A549 (cell line): ENCODE measurements around the gene GPR89B. TPM values are rescaled to one million over a fixed set of nuclear protein-coding genes. Genes with fewer than 3 reads are reported as not detected.
"Not testable (repeated sequence)": the region's sequence is repeated elsewhere in the genome, so short reads cannot be mapped to it uniquely, and the experiment has no call there.

Experiments
- ATAC-seq, 2 experiments: fragments of 200-7000 bp in 1 of 2; fragments of >200 bp in 1 of 2; cut with Nextera tagmentation in 1 of 2; cut with Tn5 transposase in 1 of 2; 3 replicates each; pipeline versions ENCODE4 v1.8.0 to v1.9.1; 2018 to 2020; ENCODE audit warnings: mild to moderate bottlenecking in 1 of 2, moderate library complexity in 1 of 2
- CTCF ChIA-PET: fragments of 300-600 bp; sonication (Branson Sonifier 250); formaldehyde crosslinking; extraction: SDS; loops from one replicate; lab custom pipeline; 2021; ENCODE audit warnings: antibody characterized with exemption, inconsistent platforms; lab: Yijun Ruan, JAX
- POLR2A ChIA-PET: fragments of 350-600 bp; formaldehyde crosslinking; extraction: SDS; loops from one replicate; lab custom pipeline; 2021; ENCODE audit warnings: antibody characterized with exemption, inconsistent platforms; lab: Yijun Ruan, JAX
- DNase-seq, 2 experiments: peaks; one replicate each; pipeline versions ENCODE4 v3.0.0 to v3.0.0-alpha.2; 2011 to 2016; ENCODE audit warnings: low read depth in 1 of 2, low spot score in 1 of 2
- FAIRE-seq: peaks from 2 replicates; lab custom pipeline; 2011; peaks lifted over from hg19 to GRCh38; lab: Jason Lieb, UNC
- H3K27ac ChIP-seq, 2 experiments: fragments of >200 bp; sonication (Bioruptor Twin); formaldehyde crosslinking; 3 replicates each; pipeline ENCODE4 v1.5.1; 2016 to 2017
- H3K4me1 ChIP-seq: fragments of >200 bp; sonication (Bioruptor Twin); formaldehyde crosslinking; 3 replicates; pipeline ENCODE4 v1.6.1; 2016
- H3K4me2 ChIP-seq: fragments of >200 bp; sonication (Bioruptor Twin); formaldehyde crosslinking; 3 replicates; pipeline ENCODE4 v1.6.1; 2016
- H3K4me3 ChIP-seq: fragments of >200 bp; sonication (Bioruptor Twin); formaldehyde crosslinking; 3 replicates; pipeline ENCODE4 v1.5.1; 2016
- H3K9me3 ChIP-seq: fragments of >200 bp; sonication (Bioruptor Twin); formaldehyde crosslinking; 3 replicates; pipeline ENCODE4 v1.6.1; 2016
- BCL3 ChIP-seq: fragments of >200 bp; sonication (Bioruptor Twin); formaldehyde crosslinking; IDR thresholded peaks from 3 replicates; pipeline ENCODE4 v1.6.1; 2016
- BHLHE40 ChIP-seq: IDR thresholded peaks from 2 replicates; pipeline ENCODE4 v1.6.1; 2012; ENCODE audit warnings: low read depth, low read length, inconsistent platforms
- CEBPB ChIP-seq, 2 experiments: fragments of >200 bp in 1 of 2; sonication (Bioruptor Twin) in 1 of 2; formaldehyde crosslinking in 1 of 2; IDR thresholded peaks; 2 replicates each; pipeline ENCODE4 v1.6.1; 2012 to 2016
- CHD4 ChIP-seq: fragments of 200-600 bp; sonication (generic); IDR thresholded peaks from 2 replicates; pipeline ENCODE4 v1.6.1; 2016; ENCODE audit warnings: antibody characterized with exemption, mild to moderate bottlenecking, borderline replicate concordance
- EHMT2 ChIP-seq: fragments of 200-600 bp; sonication (generic); IDR thresholded peaks from 2 replicates; pipeline ENCODE4 v1.6.1; 2016; ENCODE audit warnings: antibody characterized with exemption, low read depth, mild to moderate bottlenecking, moderate library complexity
- ESRRA ChIP-seq: fragments of 150-350 bp; IDR thresholded peaks from 2 replicates; pipeline ENCODE4 v1.6.1; 2014; ENCODE audit warnings: mild to moderate bottlenecking, low read length, borderline replicate concordance
- FOSB ChIP-seq: fragments of 250-450 bp; sonication (Bioruptor Pico); IDR thresholded peaks from 2 replicates; pipeline ENCODE4 v1.5.0; 2020; ENCODE audit warnings: mild to moderate bottlenecking, moderate library complexity
- FOSL2 ChIP-seq, 2 experiments: fragments of 450-650 bp in 1 of 2; fragments of >200 bp in 1 of 2; sonication (Bioruptor Twin) in 1 of 2; formaldehyde crosslinking; IDR thresholded peaks; 2 replicates each; pipeline versions ENCODE4 v1.5.0 to v1.6.1; 2016 to 2020; ENCODE audit warnings: mild to moderate bottlenecking in 1 of 2, moderate library complexity in 1 of 2
- HDAC2 ChIP-seq: fragments of 200-600 bp; sonication (generic); IDR thresholded peaks from 2 replicates; pipeline ENCODE4 v1.6.1; 2016
- HES2 ChIP-seq: fragments of >200 bp; sonication (Bioruptor Twin); formaldehyde crosslinking; IDR thresholded peaks from 2 replicates; pipeline ENCODE4 v1.6.1; 2016
- HOXA7 ChIP-seq: fragments of 250-450 bp; sonication (Bioruptor Pico); IDR thresholded peaks from 2 replicates; pipeline ENCODE4 v1.5.0; 2020; ENCODE audit warnings: mild to moderate bottlenecking, moderate library complexity
- HOXB5 ChIP-seq: fragments of 250-450 bp; sonication (Bioruptor Pico); IDR thresholded peaks from 2 replicates; pipeline ENCODE4 v1.5.0; 2020; ENCODE audit warnings: mild to moderate bottlenecking, moderate library complexity
- JUN ChIP-seq, 2 experiments: fragments of >200 bp; sonication (Bioruptor Twin); formaldehyde crosslinking; IDR thresholded peaks; 2 replicates in 1 of 2; 3 replicates in 1 of 2; pipeline ENCODE4 v1.6.1; 2016 to 2017
- KDM1A ChIP-seq: fragments of 200-600 bp; sonication (generic); IDR thresholded peaks from 2 replicates; pipeline ENCODE4 v1.6.1; 2016; ENCODE audit warnings: low read depth, mild to moderate bottlenecking
- KDM5A ChIP-seq: fragments of 200-600 bp; sonication (generic); IDR thresholded peaks from 2 replicates; pipeline ENCODE4 v1.6.1; 2016; ENCODE audit warnings: antibody characterized with exemption, mild to moderate bottlenecking
- MAX ChIP-seq: IDR thresholded peaks from 2 replicates; pipeline ENCODE4 v1.6.1; 2012
- MAZ ChIP-seq: fragments of 150-350 bp; IDR thresholded peaks from 2 replicates; pipeline ENCODE4 v1.6.1; 2014; ENCODE audit warnings: antibody characterized with exemption, low read depth, low read length, borderline replicate concordance
- NR3C1 ChIP-seq: fragments of >200 bp; sonication (Bioruptor Twin); formaldehyde crosslinking; IDR thresholded peaks from 3 replicates; pipeline ENCODE4 v1.6.1; 2017
- PBX3 ChIP-seq: IDR thresholded peaks from 2 replicates; pipeline ENCODE4 v1.6.1; 2012
- PHF8 ChIP-seq: fragments of 200-600 bp; sonication (generic); IDR thresholded peaks from 2 replicates; pipeline ENCODE4 v1.6.1; 2016; ENCODE audit warnings: low read depth, mild to moderate bottlenecking, antibody characterized with exemption, moderate library complexity, borderline replicate concordance
- POLR2A ChIP-seq: IDR thresholded peaks from 2 replicates; pipeline ENCODE4 v1.6.1; 2012; ENCODE audit warnings: mild to moderate bottlenecking, low read length
- RARB ChIP-seq: fragments of 250-450 bp; sonication (Bioruptor Pico); IDR thresholded peaks from 2 replicates; pipeline ENCODE4 v1.8.0; 2021; ENCODE audit warnings: mild to moderate bottlenecking, moderate library complexity
- RCOR1 ChIP-seq: fragments of 150-350 bp; IDR thresholded peaks from 2 replicates; pipeline ENCODE4 v1.6.1; 2014; ENCODE audit warnings: antibody characterized with exemption, low read length, low read depth
- TFCP2L1 ChIP-seq: fragments of 250-450 bp; sonication (Bioruptor Pico); IDR thresholded peaks from 2 replicates; pipeline ENCODE4 v1.5.0; 2021; ENCODE audit warnings: mild to moderate bottlenecking
- USF2 ChIP-seq: fragments of 450-650 bp; IDR thresholded peaks from 2 replicates; pipeline ENCODE4 v1.6.1; 2014; ENCODE audit warnings: antibody characterized with exemption
- ZFP36 ChIP-seq: fragments of 450-650 bp; IDR thresholded peaks from 2 replicates; pipeline ENCODE4 v1.6.1; 2014; ENCODE audit warnings: borderline replicate concordance; ENCODE audit not compliant: partially characterized antibody
- WGBS: methylation state at CpG from one replicate; pipeline ENCODE4 v1.1.6; 2017; ENCODE audit errors: missing lambda C conversion rate; 5-methylcytosine and 5-hydroxymethylcytosine counted together
- polyA minus RNA-seq: library from RNA; depleted of rRNA, polyadenylated mRNA; stranded (reverse); fragments of >200 nt; gene quantifications from 2 replicates; pipeline ENCODE4 v1.2.3, GENCODE V29; 2011; rRNA and poly(A)+ RNA removed
- polyA plus RNA-seq, 4 experiments: library from polyadenylated mRNA; depleted of rRNA in 3 of 4; stranded (reverse); fragments of >200 nt; fragmentation: RNase III in 1 of 4; extraction: RNeasy Plus Mini Kit Qiagen cat#74134 plus additional on column Dnase treatment in 1 of 4; gene quantifications; 2 replicates in 3 of 4; 3 replicates in 1 of 4; pipeline ENCODE4 v1.2.3, GENCODE V29; 2011 to 2017

Gene GPR89B
- polyA plus RNA-seq (2011; rRNA removed) (14.2 and 17.4 TPM in 2 replicates), polyA plus RNA-seq (2017; fragmentation: RNase III; extraction: RNeasy Plus Mini Kit Qiagen cat#74134 plus additional on column Dnase treatment) (4.7 to 7.0 TPM (median 6.0 TPM) in 3 replicates), polyA minus RNA-seq (24.8 and 26.7 TPM in 2 replicates)
- 2.5 and 2.6 TPM in 2 replicates for polyA plus RNA-seq (2012; cell fraction: cytosol; rRNA removed)
- polyA plus RNA-seq (2012; cell fraction: nucleus; rRNA removed) = 5.2 and 8.6 TPM in 2 replicates

DNA sequence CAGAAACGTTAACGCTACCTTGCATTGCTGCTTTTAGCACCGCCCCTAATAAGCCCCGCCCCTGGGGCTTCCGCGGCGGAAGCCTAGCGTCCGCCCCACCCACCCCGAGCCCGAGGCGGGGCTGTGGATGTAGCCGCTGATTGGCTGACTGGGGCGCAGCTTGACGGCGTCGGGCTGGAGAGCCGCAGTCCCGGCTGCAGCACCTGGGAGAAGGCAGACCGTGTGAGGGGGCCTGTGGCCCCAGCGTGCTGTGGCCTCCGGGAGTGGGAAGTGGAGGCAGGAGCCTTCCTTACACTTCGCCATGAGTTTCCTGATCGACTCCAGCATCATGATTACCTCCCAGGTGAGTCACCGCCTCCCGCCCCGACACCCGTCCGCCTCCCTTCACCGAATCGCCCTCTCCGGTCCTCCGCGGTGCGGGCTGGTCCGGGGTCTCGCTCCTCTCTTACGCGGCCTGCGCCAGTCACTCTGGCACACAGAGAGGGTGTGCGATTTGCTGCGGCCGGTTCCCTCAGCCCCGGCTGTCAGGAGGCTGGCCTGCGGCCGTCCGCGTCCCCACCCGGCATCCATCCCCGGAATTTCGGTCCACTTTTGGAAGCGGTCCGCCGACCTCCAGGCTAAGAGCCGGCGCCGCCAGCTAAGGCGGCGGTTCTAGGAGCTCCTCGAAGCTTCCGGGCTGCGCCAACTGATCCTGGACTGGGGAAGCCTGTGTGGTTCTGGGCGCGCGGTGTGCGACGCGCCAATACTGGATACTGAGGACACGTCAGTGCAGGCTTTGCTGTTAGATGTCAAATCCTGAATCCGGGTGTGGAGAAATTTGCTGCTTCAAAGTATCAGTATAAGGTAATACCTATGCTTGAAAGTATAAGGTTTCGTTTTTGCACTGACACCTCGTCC is at the start of gene GPR89B:
Gene GPR89B (plus strand): TSS at position 185 of the 897 bp plus-strand sequence. CDS start 117 bp downstream, at position 302.
- H3K27ac ChIP-seq = peak within 1 kb of the TSS; percentile 74 to 85
- CTCF ChIA-PET, H3K4me1 ChIP-seq: not testable (repeated sequence)

GRCh38 chr1:147879911-147880310 is 48.3 kb upstream of the GPR89B start:
- TF ChIP-seq EHMT2 (no peak), RCOR1 (no peak), RARB (CRISPR knock-in tag) (no peak), CEBPB (IDR thresholded peaks at IDR 0.05) (no peak), USF2 (no peak), FOSB (CRISPR knock-in tag) (no peak)
- ChIA-PET POLR2A (no interaction called here), CTCF (no interaction called here)
- no peak overlapping the region for H3K4me2 ChIP-seq
- no peak overlapping the region for H3K27ac ChIP-seq
- peaks cover 10% of the 10 kb centered on the region for H3K9me3 ChIP-seq
- H3K4me3 ChIP-seq = no peak overlapping the region
- ATAC-seq (no peak), FAIRE-seq (no peak), DNase-seq (no peak)
- H3K4me1 ChIP-seq = no peaks in the 10 kb centered on the region

More for the DNA sequence above, at the start of gene GPR89B:
- peak; percentile 99 to 100 for ATAC-seq
- under 1% methylated on average over 22 of the region's 72 CpGs for WGBS
- H3K4me2 ChIP-seq = peak within 1 kb of the TSS; percentile 70
- peak; percentile 94 for TF ChIP-seq POLR2A
- H3K9me3 ChIP-seq; FAIRE-seq; POLR2A ChIA-PET; TF ChIP-seq FOSL2 (IDR thresholded peaks at IDR 0.05): not testable (repeated sequence)
- peak; percentile 37; the same call in 1 of the 2 replicates for TF ChIP-seq FOSL2 (CRISPR knock-in tag; IDR thresholded peaks at IDR 0.05)
- TF ChIP-seq JUN (IDR thresholded peaks at IDR 0.05) = peak in 1 of 2 experiments; percentile 56; a peak in 2 of 5 replicates
- TF ChIP-seq MAX = peak; percentile 44
- TF ChIP-seq KDM5A = peak; percentile 33; the same call in 1 of the 2 replicates
- TF ChIP-seq BCL3 = peak; percentile 58; the same call in 1 of the 3 replicates
- peak; percentile 83 for TF ChIP-seq PHF8
- H3K4me3 ChIP-seq = peak within 1 kb of the TSS; percentile 87
- peak; percentile 54 to 87 for DNase-seq

DNA sequence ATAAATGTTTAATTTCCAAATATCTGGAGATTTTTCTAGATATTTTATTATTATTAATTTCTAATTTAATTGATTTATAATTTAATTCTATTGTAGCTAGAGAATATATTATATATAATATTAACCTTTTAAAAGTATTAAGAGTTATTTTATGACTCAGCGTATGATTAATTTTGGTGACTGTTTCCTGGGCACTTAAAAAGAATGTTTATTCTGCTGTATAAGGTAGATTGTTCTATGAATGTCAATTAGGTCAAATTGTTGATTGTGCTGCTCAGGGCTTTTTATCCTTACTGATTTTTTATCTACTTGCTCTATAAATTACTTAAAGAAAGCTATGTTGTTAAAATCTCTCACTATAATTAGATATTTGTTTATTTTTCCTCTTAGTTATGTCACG is 45.7 kb upstream of the GPR89B start:
- CTCF ChIA-PET = interaction anchor here (1.4 to 3.3 kb wide), 2 partner anchors 10 to 14 kb away, joined by 3 to 16 read pairs; no protein-coding TSS in a partner anchor

More for the DNA sequence above, 45.7 kb upstream of the GPR89B start:
- no peak for TF ChIP-seq MAZ
- no peak for TF ChIP-seq HDAC2
- TF ChIP-seq PBX3 = no peak
- TF ChIP-seq CHD4 = no peak
- no peak for TF ChIP-seq NR3C1
- TF ChIP-seq ZFP36 = no peak
- TF ChIP-seq ESRRA = no peak
- no peak for TF ChIP-seq FOSB (CRISPR knock-in tag)
- no peak for TF ChIP-seq PHF8
- TF ChIP-seq HES2 = no peak
- TF ChIP-seq TFCP2L1 (CRISPR knock-in tag) = no peak
- TF ChIP-seq BHLHE40 = no peak
- no peak for TF ChIP-seq HOXB5 (CRISPR knock-in tag)
- TF ChIP-seq KDM1A = no peak
- TF ChIP-seq HOXA7 (CRISPR knock-in tag) = no peak
- TF ChIP-seq MAX = no peak
- Histone ChIP-seq H3K4me1 (no peaks in the 10 kb centered on the region), H3K4me3 (no peak overlapping the region), H3K9me3 (peaks cover 10% of the 10 kb centered on the region), H3K27ac (no peak overlapping the region), H3K4me2 (no peak overlapping the region)
- FAIRE-seq (no peak), DNase-seq (no peak), ATAC-seq (no peak)
- POLR2A ChIA-PET = no interaction called here
- whole genome bisulfite sequencing = 31% methylated on average over 2 of the region's 2 CpGs
